CMK (cell line): Measurements from ENCODE around the gene LHFPL5.

Source experiments
- DNase-seq: peaks from one replicate; pipeline ENCODE4 v3.0.0-alpha.2; 2010; ENCODE audit warnings: low read depth

LHFPL5 gene

DNA sequence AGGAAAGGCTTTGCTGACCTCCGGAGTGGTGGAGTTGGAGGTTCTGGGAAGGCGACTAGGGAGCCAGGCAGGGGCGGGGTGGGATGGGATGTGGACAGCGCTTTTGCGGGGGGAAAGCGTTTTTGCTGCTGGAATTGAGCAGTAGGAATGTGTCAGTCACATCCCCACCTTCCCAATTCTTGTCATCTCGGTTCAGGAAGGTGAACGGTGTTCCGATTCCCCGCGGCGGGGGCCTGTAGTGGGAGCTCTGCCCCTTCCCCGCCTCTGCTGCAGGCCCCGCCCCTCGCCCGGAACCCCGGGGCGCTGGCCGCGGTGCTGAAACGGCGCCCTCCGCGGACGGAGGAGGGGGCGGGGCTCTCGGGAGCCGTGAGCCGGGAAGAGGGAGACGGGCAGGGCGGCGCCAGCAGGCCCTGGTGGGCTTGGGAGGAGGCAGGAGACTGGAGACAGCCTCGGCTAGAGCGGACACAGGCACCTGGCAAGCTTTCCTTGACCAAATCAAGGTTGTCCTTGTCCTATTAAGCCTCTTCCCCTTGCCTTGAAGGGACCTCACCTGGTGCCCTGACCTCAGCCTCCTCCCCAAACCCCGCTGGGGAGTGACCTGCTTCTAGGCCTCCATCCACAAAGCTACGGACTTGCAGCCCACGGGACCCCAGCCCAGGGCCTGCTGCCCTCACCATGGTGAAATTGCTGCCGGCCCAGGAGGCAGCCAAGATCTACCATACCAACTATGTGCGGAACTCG lies at the start of gene LHFPL5:
Gene LHFPL5, plus strand, starts transcription at position 357 of the 741 bp plus-strand sequence. Its CDS starts 319 bp downstream, at position 676.
- DNase-seq: no peak

DNA sequence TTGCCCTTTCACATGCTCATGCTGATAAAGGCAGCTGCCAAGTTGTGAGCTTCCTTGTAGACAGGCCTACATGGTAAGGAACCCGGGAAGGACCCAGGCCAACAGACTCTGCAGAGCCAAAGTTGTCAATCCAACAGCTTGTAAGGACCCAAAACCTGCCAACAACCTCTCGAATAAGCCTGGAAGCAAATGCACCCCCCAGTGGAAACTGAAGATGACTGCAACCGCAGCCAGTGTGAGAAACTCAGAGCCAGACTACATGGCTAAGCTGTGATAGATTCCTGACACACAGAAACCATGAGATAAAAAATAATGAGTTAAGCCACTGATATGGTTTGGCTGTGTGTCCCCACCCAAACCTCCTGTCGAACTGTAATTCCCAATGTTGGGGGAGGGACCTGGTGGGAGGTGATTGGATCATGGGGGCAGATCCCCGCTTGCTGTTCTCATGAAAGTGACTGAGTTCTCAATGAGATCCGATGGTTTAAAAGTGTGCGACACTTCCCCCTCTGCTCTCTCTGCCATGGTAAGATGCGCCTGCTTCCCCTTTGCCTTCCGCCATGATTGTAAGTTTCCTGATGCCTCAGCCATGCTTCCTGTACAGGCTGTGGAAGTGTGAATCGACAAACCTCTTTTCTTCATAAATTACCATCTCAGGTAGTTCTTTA lies 47.6 kb upstream of the LHFPL5 start:
- DNase-seq: peak; percentile 27

DNA sequence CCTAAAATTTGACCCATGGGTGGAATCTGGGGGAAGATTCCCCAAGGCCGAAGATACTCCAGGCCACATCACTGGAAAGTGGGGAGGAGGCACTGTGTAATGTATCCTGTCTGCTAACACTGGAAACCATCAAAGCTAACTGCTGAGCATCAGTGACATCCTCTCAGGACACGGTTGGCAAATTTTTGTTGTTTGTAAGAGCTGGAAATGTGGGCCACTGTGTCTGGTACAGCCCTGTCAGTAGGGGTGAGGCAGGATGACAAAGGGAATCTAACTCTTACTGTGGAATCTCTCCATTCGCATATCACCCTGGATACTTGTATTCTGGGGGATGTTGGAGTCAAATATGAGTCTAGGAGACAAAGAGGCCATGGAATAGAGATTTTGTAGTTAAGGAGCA lies 45.7 kb upstream of the LHFPL5 start:
- no peak for DNase-seq

DNA sequence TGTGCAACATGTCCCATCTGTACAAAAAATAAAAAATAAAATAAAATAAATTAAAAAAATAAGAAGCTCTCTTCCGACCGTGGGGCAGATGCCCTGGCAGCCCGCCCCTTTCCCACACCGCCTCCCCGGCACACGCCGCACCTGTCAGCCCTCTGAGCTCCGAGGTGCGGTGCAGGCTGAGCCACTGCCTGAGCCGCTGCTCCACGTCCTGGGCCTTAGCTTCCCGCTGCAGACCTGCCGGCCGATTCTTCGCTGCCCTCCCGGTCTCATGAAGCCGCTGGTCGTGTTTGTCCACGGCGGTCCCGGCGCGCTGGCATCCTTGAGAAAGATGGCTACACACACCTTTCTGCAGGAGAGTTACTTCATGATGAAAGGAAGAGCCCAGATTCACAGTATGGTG lies 39.4 kb upstream of the LHFPL5 start:
- no peak for DNase-seq

GRCh38 chr6:35769211-35769610 lies 35.9 kb upstream of the LHFPL5 start:
- DNase-seq: no peak

DNA sequence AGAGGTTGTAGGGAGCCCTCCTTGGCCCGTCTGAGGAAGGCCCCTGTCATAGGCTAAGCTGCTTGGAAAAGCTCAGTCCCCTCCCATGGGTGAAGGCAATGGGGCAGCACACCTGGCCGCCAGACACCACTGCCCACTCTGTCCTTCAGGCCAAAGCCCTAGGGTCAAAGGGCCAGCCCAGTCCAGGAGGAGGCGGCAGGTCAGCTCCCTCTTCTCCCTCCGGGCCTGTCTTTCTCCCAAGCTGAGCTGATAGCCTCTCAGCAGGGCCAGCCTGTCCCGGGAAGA lies 33.9 kb upstream of the LHFPL5 start:
- no peak for DNase-seq

- DNase-seq: no peak
Observed at GRCh38 chr6:35774116-35774794, 30.9 kb upstream of the LHFPL5 start.

DNA sequence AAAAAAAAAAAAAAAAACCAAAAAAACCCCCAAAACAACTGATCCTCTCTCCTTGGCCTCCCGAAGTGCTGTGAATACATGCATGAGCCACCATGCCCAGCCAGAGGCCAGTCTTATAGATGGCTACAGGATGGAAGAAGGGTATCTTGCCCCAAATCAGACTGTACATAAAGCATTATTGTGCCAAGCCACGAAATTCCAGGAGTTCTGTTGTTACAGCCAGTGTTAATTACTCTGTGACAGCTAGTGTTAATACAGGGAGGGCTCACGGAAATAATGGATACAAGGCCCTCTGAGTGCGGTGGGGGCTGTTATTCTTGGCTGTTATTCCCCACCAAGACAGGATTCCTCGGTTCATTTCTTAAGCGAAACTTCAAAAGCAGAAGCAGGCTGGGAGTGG lies 30.1 kb upstream of the LHFPL5 start:
- no peak for DNase-seq

- no peak for DNase-seq
Observed at GRCh38 chr6:35776364-35777215, 28.6 kb upstream of the LHFPL5 start, which contains the start of gene CLPSL2. CLPSL2 (plus strand) TSS chr6:35776598; CDS start chr6:35776619, 21 bp downstream.

GRCh38 chr6:35777356-35778102 lies 27.6 kb upstream of the LHFPL5 start:
- DNase-seq: no peak

GRCh38 chr6:35778437-35778836 lies 26.7 kb upstream of the LHFPL5 start:
- no peak for DNase-seq

- DNase-seq: no peak
Observed at GRCh38 chr6:35780719-35781118, 24.4 kb upstream of the LHFPL5 start, which contains the start of gene CLPSL1. CLPSL1 (plus strand) TSS chr6:35781019; CDS start chr6:35781111, 92 bp downstream.

DNA sequence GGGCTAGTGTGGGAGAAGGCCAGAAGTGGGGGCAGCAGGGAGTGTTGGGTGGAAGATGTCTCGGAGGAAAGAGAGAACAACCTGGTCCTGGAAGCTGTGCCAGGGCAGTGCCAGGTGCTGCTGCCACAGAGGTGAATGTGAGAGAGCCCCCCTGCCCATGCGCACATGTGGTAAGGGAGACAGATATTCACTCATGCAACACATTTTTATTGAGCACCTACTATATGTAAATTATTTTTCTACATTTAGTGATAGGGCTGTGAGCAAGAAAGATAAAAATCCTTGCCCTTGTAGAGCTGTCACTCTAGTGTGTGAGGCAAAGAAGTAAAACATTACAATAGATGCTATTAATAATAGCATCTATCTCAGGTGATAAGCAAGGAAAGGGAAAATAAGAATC lies 23.9 kb upstream of the LHFPL5 start:
- DNase-seq: no peak

DNA sequence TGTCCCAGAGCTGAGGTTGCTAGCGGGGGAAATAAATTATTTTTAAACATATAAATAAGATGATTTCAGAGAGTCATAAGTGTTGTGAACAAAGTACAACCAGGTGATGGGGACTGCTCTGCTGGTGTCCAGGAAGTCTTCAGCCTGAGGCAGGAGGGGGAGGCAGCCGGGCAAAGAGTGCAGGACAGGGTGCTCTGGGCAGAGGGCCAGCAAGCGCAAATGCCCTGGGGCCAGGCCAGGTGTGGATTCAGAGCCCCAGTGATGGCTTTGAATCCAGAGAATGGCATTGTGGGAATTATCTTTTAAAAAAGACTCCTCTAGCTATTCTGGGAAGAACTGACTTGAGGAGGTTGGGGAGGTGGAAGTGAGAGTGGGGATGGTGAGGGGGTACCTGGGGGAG lies 22.7 kb upstream of the LHFPL5 start:
- DNase-seq: no peak

- no peak for DNase-seq
Observed at GRCh38 chr6:35784200-35784599, 21.0 kb upstream of the LHFPL5 start.

DNA sequence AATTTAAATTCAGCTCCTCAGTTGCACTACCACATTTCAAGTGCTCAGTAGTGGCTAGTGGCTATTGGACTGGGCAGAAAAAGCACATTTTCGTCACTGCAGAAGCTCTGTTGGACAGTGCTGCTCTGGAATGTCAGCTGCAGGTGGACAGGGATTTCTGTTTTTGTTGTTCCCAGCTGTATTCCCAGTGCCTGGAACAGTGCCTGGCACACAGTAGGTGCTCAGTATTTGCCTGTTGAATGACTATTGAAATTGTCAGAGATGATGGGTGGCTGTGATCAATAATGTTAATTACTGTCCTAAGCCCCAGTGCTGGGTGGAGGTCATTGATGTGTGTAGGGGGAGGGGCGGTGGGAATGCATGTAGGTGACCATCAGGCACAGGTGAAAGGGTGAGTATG lies 18.9 kb upstream of the LHFPL5 start:
- DNase-seq: no peak

GRCh38 chr6:35786810-35787209 lies 18.3 kb upstream of the LHFPL5 start:
- no peak for DNase-seq

GRCh38 chr6:35787266-35788218 lies 17.6 kb upstream of the LHFPL5 start:
- no peak for DNase-seq

- no peak for DNase-seq
Observed at GRCh38 chr6:35788423-35788982, 16.6 kb upstream of the LHFPL5 start.

DNA sequence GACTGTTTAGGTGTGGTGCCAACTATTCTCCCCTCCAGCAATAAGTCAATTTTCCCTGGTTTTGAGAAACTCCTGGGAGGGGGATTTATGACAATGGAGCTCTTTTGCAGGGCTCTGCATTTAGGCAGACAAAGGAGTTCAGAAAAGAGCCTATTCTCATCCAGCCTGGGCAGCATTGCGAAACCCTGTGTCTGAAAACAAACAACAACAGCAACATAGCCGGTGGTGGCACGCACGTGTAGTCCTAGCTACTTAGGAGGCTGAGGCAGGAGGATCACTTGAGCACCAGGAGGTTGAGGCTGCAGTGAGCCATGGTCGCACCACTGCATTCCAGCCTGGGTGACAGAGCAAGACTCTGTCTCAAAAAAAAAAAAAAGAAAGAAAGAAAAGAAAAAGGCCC lies 14.5 kb upstream of the LHFPL5 start:
- DNase-seq: no peak
